Activated CD8-positive, alpha-beta memory T cell treated with anti-CD3 and anti-CD28 coated beads for 4 hours (primary cell): ENCODE results near the gene IFNL3.
"Not testable (repeated sequence)": the region's sequence is repeated elsewhere in the genome, so short reads cannot be mapped to it uniquely, and the experiment has no call there.

ENCODE experiments used
- DNase-seq, 2 donors: peaks; one replicate each; pipeline ENCODE4 v3.0.0-alpha.2; 2020; ENCODE audit warnings: low read depth in 2 of 2

The IFNL3 gene

GRCh38 chr19:39244410-39245100, at the start of gene IFNL3:
Gene IFNL3, minus strand, starts transcription at chr19:39245006. Its CDS starts 39 bp downstream, at chr19:39244967.
- not testable (repeated sequence) for DNase-seq

GRCh38 chr19:39293394-39293793, 48.6 kb upstream of the IFNL3 start:
- no peak for DNase-seq

GRCh38 chr19:39284032-39284431, 39.2 kb upstream of the IFNL3 start:
- no peak for DNase-seq

GRCh38 chr19:39282021-39282420, 37.2 kb upstream of the IFNL3 start:
- no peak for DNase-seq

GRCh38 chr19:39277598-39277997, 32.8 kb upstream of the IFNL3 start:
- DNase-seq: no peak

GRCh38 chr19:39276740-39277139, 31.9 kb upstream of the IFNL3 start:
- no peak for DNase-seq

GRCh38 chr19:39275578-39275977, 30.8 kb upstream of the IFNL3 start:
- no peak for DNase-seq

GRCh38 chr19:39273859-39274258, 29.1 kb upstream of the IFNL3 start:
- DNase-seq: not testable (repeated sequence)

- no peak for DNase-seq
Measured at GRCh38 chr19:39270036-39270871, 25.4 kb upstream of the IFNL3 start.

GRCh38 chr19:39269369-39269768, 24.6 kb upstream of the IFNL3 start:
- DNase-seq: not testable (repeated sequence)

GRCh38 chr19:39268531-39269223, 23.9 kb upstream of the IFNL3 start:
- DNase-seq: not testable (repeated sequence)

- DNase-seq: not testable (repeated sequence)
Measured at GRCh38 chr19:39268085-39268484, 23.3 kb upstream of the IFNL3 start, which contains the start of gene IFNL2. Gene IFNL2, plus strand, starts transcription at chr19:39268396. Its CDS starts 173 bp downstream, at chr19:39268569.

- no peak for DNase-seq
Measured at GRCh38 chr19:39265321-39265916, 20.6 kb upstream of the IFNL3 start.

GRCh38 chr19:39264306-39265290, 19.8 kb upstream of the IFNL3 start:
- no peak for DNase-seq

- DNase-seq: no peak
Measured at GRCh38 chr19:39263912-39264305, 19.1 kb upstream of the IFNL3 start.

GRCh38 chr19:39262496-39262895, 17.7 kb upstream of the IFNL3 start:
- DNase-seq: no peak

- no peak for DNase-seq
Measured at GRCh38 chr19:39261704-39262103, 16.9 kb upstream of the IFNL3 start.

- no peak for DNase-seq
Measured at GRCh38 chr19:39257227-39257626, 12.4 kb upstream of the IFNL3 start.

GRCh38 chr19:39254531-39255345, 9.9 kb upstream of the IFNL3 start:
- no peak for DNase-seq
